OCI-LY3 (cell line): ENCODE data around the gene IQCE.

ENCODE experiments used
- CTCF ChIP-seq: fragments of 200-600, 300-600 bp; sonication (generic); IDR thresholded peaks from 2 replicates; pipeline ENCODE4 v1.5.1; 2014; ENCODE audit warnings: antibody characterized with exemption, low read length, low read depth
- EZH2phosphoT487 ChIP-seq: fragments of 200-600 bp; shearing (Covaris generic); IDR thresholded peaks from 2 replicates; pipeline ENCODE4 v1.6.1; 2018; ENCODE audit warnings: antibody characterized with exemption, mixed run types, low read depth

- TF ChIP-seq CTCF, result no peak
- no peak for TF ChIP-seq EZH2phosphoT487
These were observed 62.5 kb downstream of the IQCE start for GRCh38 chr7:2621061-2621828.
